Loucy (cell line): Measurements from ENCODE around the gene CLDN18.

ENCODE experiments used
- H2AFZ ChIP-seq: fragments of 200-600 bp; sonication (generic); 2 replicates; pipeline ENCODE4 v1.6.0; 2016; ENCODE audit warnings: antibody characterized with exemption, mild to moderate bottlenecking, low read length, moderate library complexity
- H3F3A ChIP-seq: fragments of 200-600 bp; 2 replicates; pipeline ENCODE4 v1.6.0; 2016; ENCODE audit warnings: antibody characterized with exemption, low read depth, mild to moderate bottlenecking
- H3K27me3 ChIP-seq: fragments of 200-600 bp; sonication (generic); 2 replicates; pipeline ENCODE4 v1.6.1; 2014; ENCODE audit warnings: low read length, mild to moderate bottlenecking; ENCODE audit not compliant: insufficient read depth, poor library complexity, severe bottlenecking
- H3K36me3 ChIP-seq: fragments of 200-600 bp; sonication (generic); 2 replicates; pipeline ENCODE4 v1.6.1; 2016; ENCODE audit warnings: low read length; ENCODE audit not compliant: insufficient read depth
- H3K4me1 ChIP-seq: fragments of 200-600 bp; sonication (generic); 2 replicates; pipeline ENCODE4 v1.5.1; 2014; ENCODE audit warnings: low read length, mild to moderate bottlenecking; ENCODE audit not compliant: insufficient read depth, poor library complexity, severe bottlenecking
- H3K4me2 ChIP-seq: fragments of 200-600 bp; sonication (generic); 2 replicates; pipeline ENCODE4 v1.6.0; 2014; ENCODE audit warnings: antibody characterized with exemption, low read length, low read depth, mild to moderate bottlenecking; ENCODE audit not compliant: poor library complexity, severe bottlenecking
- H3K4me3 ChIP-seq: fragments of 200-600 bp; sonication (generic); 2 replicates; pipeline ENCODE4 v1.5.1; 2014; ENCODE audit warnings: low read length, mild to moderate bottlenecking, mixed read lengths; ENCODE audit not compliant: poor library complexity, severe bottlenecking
- H3K79me2 ChIP-seq: fragments of 200-600 bp; sonication (generic); 2 replicates; pipeline ENCODE4 v1.6.1; 2014; ENCODE audit warnings: low read length; ENCODE audit not compliant: insufficient read depth
- H3K9ac ChIP-seq: fragments of 200-600 bp; sonication (generic); 2 replicates; pipeline ENCODE4 v1.6.0; 2014; ENCODE audit warnings: mild to moderate bottlenecking, low read depth, low read length, moderate library complexity; ENCODE audit not compliant: poor library complexity, severe bottlenecking
- H3K9me2 ChIP-seq: fragments of 200-600 bp; sonication (generic); replicated peaks from 2 replicates; pipeline ENCODE4 v1.6.1; 2016; ENCODE audit warnings: low read depth, low read length, mixed read lengths
- H3K9me3 ChIP-seq: fragments of 200-600 bp; sonication (generic); 2 replicates; pipeline ENCODE4 v1.6.1; 2014; ENCODE audit warnings: mild to moderate bottlenecking, antibody characterized with exemption, low read length, low read depth; ENCODE audit not compliant: insufficient read depth
- H4K20me1 ChIP-seq: fragments of 200-600 bp; sonication (generic); 2 replicates; pipeline ENCODE4 v1.6.0; 2014; ENCODE audit warnings: antibody characterized with exemption, low read length, mild to moderate bottlenecking; ENCODE audit not compliant: insufficient read depth, poor library complexity, severe bottlenecking
- CTCF ChIP-seq: fragments of 200-600 bp; sonication (generic); conservative IDR thresholded peaks from 2 replicates; pipeline ENCODE4 v1.5.1; 2014; ENCODE audit warnings: mild to moderate bottlenecking, antibody characterized with exemption, low read length
- EZH2phosphoT487 ChIP-seq: fragments of 200-600 bp; IDR thresholded peaks from 2 replicates; pipeline ENCODE4 v1.6.1; 2018; ENCODE audit warnings: antibody characterized with exemption, mild to moderate bottlenecking, moderate library complexity, borderline replicate concordance

Gene CLDN18

GRCh38 chr3:138079901-138080300, 69.9 kb downstream of the CLDN18 start:
- Histone ChIP-seq H3K4me3 (no peak overlapping the region), H3K9me2 (no peaks in the 10 kb centered on the region), H3K9me3 (no peaks in the 10 kb centered on the region), H3K79me2 (no peaks in the 10 kb centered on the region), H3K36me3 (no peaks in the 10 kb centered on the region; the same call in 1 of the 2 replicates), H3K4me1 (peaks cover 27% of the 10 kb centered on the region), H3K27me3 (no peaks in the 10 kb centered on the region), H2AFZ (no peak overlapping the region), H4K20me1 (no peaks in the 10 kb centered on the region), H3F3A (peaks cover 5% of the 10 kb centered on the region; the same call in 1 of the 2 replicates), H3K4me2 (no peak overlapping the region), H3K9ac (no peak overlapping the region)
- TF ChIP-seq EZH2phosphoT487 (no peak), CTCF (no peak)

GRCh38 chr3:138081371-138082084, 71.6 kb downstream of the CLDN18 start:
- Histone ChIP-seq H3K36me3 (no peaks in the 10 kb centered on the region; the same call in 1 of the 2 replicates), H3K9me2 (no peaks in the 10 kb centered on the region), H4K20me1 (no peaks in the 10 kb centered on the region), H3K4me3 (peak overlapping the region; percentile 63), H3F3A (peaks cover 5% of the 10 kb centered on the region; the same call in 1 of the 2 replicates), H3K4me1 (peaks cover 27% of the 10 kb centered on the region), H3K9me3 (no peaks in the 10 kb centered on the region), H3K27me3 (no peaks in the 10 kb centered on the region), H3K9ac (no peak overlapping the region), H3K4me2 (peak overlapping the region; percentile 78), H3K79me2 (no peaks in the 10 kb centered on the region), H2AFZ (no peak overlapping the region)
- TF ChIP-seq EZH2phosphoT487 (no peak), CTCF (no peak)

GRCh38 chr3:138082085-138082991, 72.4 kb downstream of the CLDN18 start:
- peak overlapping the region; percentile 37 for H3K9ac ChIP-seq

More at GRCh38 chr3:138082085-138082991, 72.4 kb downstream of the CLDN18 start:
- H3F3A ChIP-seq, result peaks cover 5% of the 10 kb centered on the region; the same call in 1 of the 2 replicates
- H3K4me1 ChIP-seq, result peaks cover 27% of the 10 kb centered on the region
- peak overlapping the region; percentile 63 for H3K4me3 ChIP-seq
- no peaks in the 10 kb centered on the region for H4K20me1 ChIP-seq
- no peaks in the 10 kb centered on the region for H3K9me2 ChIP-seq
- H3K4me2 ChIP-seq, result peak overlapping the region; percentile 78
- no peaks in the 10 kb centered on the region for H3K27me3 ChIP-seq
- H3K36me3 ChIP-seq, result no peaks in the 10 kb centered on the region; the same call in 1 of the 2 replicates
- no peaks in the 10 kb centered on the region for H3K79me2 ChIP-seq
- TF ChIP-seq EZH2phosphoT487, result no peak
- no peak for TF ChIP-seq CTCF
- H3K9me3 ChIP-seq, result no peaks in the 10 kb centered on the region
- H2AFZ ChIP-seq, result peak overlapping the region; percentile 24; the same call in 1 of the 2 replicates
